ENCODE results near the gene AHSA1. TPM values are rescaled to one million over a fixed set of nuclear protein-coding genes. Genes with fewer than 3 reads are reported as not detected.

The AHSA1 gene
- total RNA-seq, 1 donor: 67.0 TPM

- Histone ChIP-seq H3K4me1 (ENCODE audit: insufficient read depth, low read length) (peaks cover 4% of the 10 kb centered on the region), H3K36me3 (ENCODE audit: insufficient read depth, low read length) (no peaks in the 10 kb centered on the region), H3K4me2 (ENCODE audit: insufficient read depth, low read length) (no peak overlapping the region), H2AFZ (ENCODE audit: low read length) (no peak overlapping the region), H4K20me1 (ENCODE audit: insufficient read depth, low read length) (no peaks in the 10 kb centered on the region), H3K27ac (ENCODE audit: low read depth, low read length) (no peak overlapping the region), H3K79me2 (ENCODE audit: insufficient read depth, low read length) (no peaks in the 10 kb centered on the region), H3K27me3 (ENCODE audit: insufficient read depth, low read length) (peaks cover 23% of the 10 kb centered on the region), H3K4me3 (ENCODE audit: insufficient read depth, low read length) (no peak overlapping the region), H3K9me3 (ENCODE audit: low read depth, low read length) (no peaks in the 10 kb centered on the region)
- no peak for TF ChIP-seq CTCF (IDR thresholded peaks at IDR 0.05; ENCODE audit: extremely low read depth, low read depth, low read length)
- peak; percentile 54 for DNase-seq (ENCODE audit: insufficient read length, low spot score, missing footprints)
Measured at GRCh38 chr14:77495334-77495733, 37.4 kb downstream of the AHSA1 start.

- no peak for TF ChIP-seq CTCF (IDR thresholded peaks at IDR 0.05; ENCODE audit: extremely low read depth, low read depth, low read length)
- peaks cover 4% of the 10 kb centered on the region for H3K4me1 ChIP-seq (ENCODE audit: insufficient read depth, low read length)
- H3K4me3 ChIP-seq (ENCODE audit: insufficient read depth, low read length): peak within 1 kb of the TSS; percentile 63
- DNase-seq (ENCODE audit: insufficient read length, low spot score, missing footprints): peak; percentile 95
- H3K36me3 ChIP-seq (ENCODE audit: insufficient read depth, low read length): no peaks in the 10 kb centered on the region
- no peaks in the 10 kb centered on the region for H3K9me3 ChIP-seq (ENCODE audit: low read depth, low read length)
- no peaks in the 10 kb centered on the region for H3K79me2 ChIP-seq (ENCODE audit: insufficient read depth, low read length)
- H2AFZ ChIP-seq (ENCODE audit: low read length): no peak within 1 kb of the TSS
- peak within 1 kb of the TSS; percentile 74 for H3K4me2 ChIP-seq (ENCODE audit: insufficient read depth, low read length)
- H4K20me1 ChIP-seq (ENCODE audit: insufficient read depth, low read length): no peaks in the 10 kb centered on the region
- H3K27me3 ChIP-seq (ENCODE audit: insufficient read depth, low read length): peaks cover 24% of the 10 kb centered on the region
- H3K27ac ChIP-seq (ENCODE audit: low read depth, low read length): no peak within 1 kb of the TSS
Measured at GRCh38 chr14:77498120-77498979, 40.5 kb downstream of the AHSA1 start, which contains the start of gene ISM2. Gene ISM2, minus strand, starts transcription at chr14:77498816. Its CDS starts 23 bp downstream, at chr14:77498793.

GRCh38 chr14:77498984-77499527 lies 41.2 kb downstream of the AHSA1 start:
- peaks cover 4% of the 10 kb centered on the region for H3K4me1 ChIP-seq (ENCODE audit: insufficient read depth, low read length)
- no peaks in the 10 kb centered on the region for H4K20me1 ChIP-seq (ENCODE audit: insufficient read depth, low read length)
- H2AFZ ChIP-seq (ENCODE audit: low read length): no peak overlapping the region
- peak; percentile 78 for DNase-seq (ENCODE audit: insufficient read length, low spot score, missing footprints)
- H3K4me3 ChIP-seq (ENCODE audit: insufficient read depth, low read length): peak overlapping the region; percentile 63
- no peak for TF ChIP-seq CTCF (IDR thresholded peaks at IDR 0.05; ENCODE audit: extremely low read depth, low read depth, low read length)
- peaks cover 24% of the 10 kb centered on the region for H3K27me3 ChIP-seq (ENCODE audit: insufficient read depth, low read length)
- no peaks in the 10 kb centered on the region for H3K9me3 ChIP-seq (ENCODE audit: low read depth, low read length)
- no peaks in the 10 kb centered on the region for H3K79me2 ChIP-seq (ENCODE audit: insufficient read depth, low read length)
- H3K4me2 ChIP-seq (ENCODE audit: insufficient read depth, low read length): peak overlapping the region; percentile 74
- H3K36me3 ChIP-seq (ENCODE audit: insufficient read depth, low read length): no peaks in the 10 kb centered on the region
- no peak overlapping the region for H3K27ac ChIP-seq (ENCODE audit: low read depth, low read length)

- no peak for TF ChIP-seq CTCF (IDR thresholded peaks at IDR 0.05; ENCODE audit: extremely low read depth, low read depth, low read length)
- H3K79me2 ChIP-seq (ENCODE audit: insufficient read depth, low read length): no peaks in the 10 kb centered on the region
- H3K27me3 ChIP-seq (ENCODE audit: insufficient read depth, low read length): peaks cover 24% of the 10 kb centered on the region
- no peak for DNase-seq (ENCODE audit: insufficient read length, low spot score, missing footprints)
- H3K4me3 ChIP-seq (ENCODE audit: insufficient read depth, low read length): no peak overlapping the region
- H3K9me3 ChIP-seq (ENCODE audit: low read depth, low read length): no peaks in the 10 kb centered on the region
- H3K36me3 ChIP-seq (ENCODE audit: insufficient read depth, low read length): no peaks in the 10 kb centered on the region
- no peak overlapping the region for H2AFZ ChIP-seq (ENCODE audit: low read length)
- H3K4me1 ChIP-seq (ENCODE audit: insufficient read depth, low read length): peaks cover 4% of the 10 kb centered on the region
- H3K4me2 ChIP-seq (ENCODE audit: insufficient read depth, low read length): no peak overlapping the region
- H4K20me1 ChIP-seq (ENCODE audit: insufficient read depth, low read length): no peaks in the 10 kb centered on the region
- no peak overlapping the region for H3K27ac ChIP-seq (ENCODE audit: low read depth, low read length)
Measured at GRCh38 chr14:77502109-77502782, 44.4 kb downstream of the AHSA1 start.

All from osteoblast (primary cell).